Rectal smooth muscle tissue (tissue), 1 donor: Measurements from ENCODE around the gene FILIP1.
"Not testable (repeated sequence)": the region's sequence is repeated elsewhere in the genome, so short reads cannot be mapped to it uniquely, and the experiment has no call there.

Experiments used
- H3K27ac ChIP-seq: one replicate; pipeline ENCODE4 v1.7.0; 2013; ENCODE audit warnings: low read depth, low read length, inconsistent platforms
- H3K27me3 ChIP-seq: one replicate; pipeline ENCODE4 v1.7.0; 2013; ENCODE audit warnings: low read length; ENCODE audit not compliant: control insufficient read depth, insufficient read depth
- H3K36me3 ChIP-seq: one replicate; pipeline ENCODE4 v1.7.0; 2013; ENCODE audit warnings: low read length; ENCODE audit not compliant: control insufficient read depth, insufficient read depth
- H3K4me1 ChIP-seq: one replicate; pipeline ENCODE4 v1.7.0; 2013; ENCODE audit warnings: low read length; ENCODE audit not compliant: control insufficient read depth, insufficient read depth
- H3K4me3 ChIP-seq: one replicate; pipeline ENCODE4 v1.7.0; 2013; ENCODE audit warnings: low read length
- H3K9ac ChIP-seq: one replicate; pipeline ENCODE4 v1.7.0; 2013; ENCODE audit warnings: low read length

Gene FILIP1

GRCh38 chr6:75466636-75467035 is 27.0 kb downstream of the FILIP1 start:
- Histone ChIP-seq H3K36me3 (no peaks in the 10 kb centered on the region), H3K4me3 (no peak overlapping the region), H3K27me3 (no peaks in the 10 kb centered on the region), H3K9ac (no peak overlapping the region), H3K4me1 (peaks cover 24% of the 10 kb centered on the region), H3K27ac (peak overlapping the region; percentile 99)

GRCh38 chr6:75463908-75464307 is 29.7 kb downstream of the FILIP1 start:
- H3K27me3 ChIP-seq, result no peaks in the 10 kb centered on the region
- peak overlapping the region; percentile 58 for H3K27ac ChIP-seq
- H3K4me1 ChIP-seq, result peaks cover 38% of the 10 kb centered on the region
- H3K36me3 ChIP-seq, result no peaks in the 10 kb centered on the region
- H3K4me3 ChIP-seq, result no peak overlapping the region
- H3K9ac ChIP-seq, result no peak overlapping the region

- Histone ChIP-seq H3K27me3 (no peaks in the 10 kb centered on the region), H3K9ac (no peak overlapping the region), H3K4me1 (peaks cover 40% of the 10 kb centered on the region), H3K36me3 (no peaks in the 10 kb centered on the region), H3K4me3 (no peak overlapping the region), H3K27ac (peak overlapping the region; percentile 24)
Observed at GRCh38 chr6:75463061-75463460, 30.5 kb downstream of the FILIP1 start.

GRCh38 chr6:75460681-75461080 is 32.9 kb downstream of the FILIP1 start:
- H3K36me3 ChIP-seq, result no peaks in the 10 kb centered on the region
- no peaks in the 10 kb centered on the region for H3K27me3 ChIP-seq
- peak overlapping the region; percentile 50 for H3K27ac ChIP-seq
- no peak overlapping the region for H3K4me3 ChIP-seq
- no peak overlapping the region for H3K9ac ChIP-seq
- H3K4me1 ChIP-seq, result peaks cover 23% of the 10 kb centered on the region

- H3K4me3 ChIP-seq, result no peak overlapping the region
- H3K36me3 ChIP-seq, result no peaks in the 10 kb centered on the region
- H3K27ac ChIP-seq, result peak overlapping the region; percentile 75
- H3K9ac ChIP-seq, result no peak overlapping the region
- peaks cover 17% of the 10 kb centered on the region for H3K4me1 ChIP-seq
- H3K27me3 ChIP-seq, result no peaks in the 10 kb centered on the region
Observed at GRCh38 chr6:75458895-75459294, 34.7 kb downstream of the FILIP1 start.

- Histone ChIP-seq H3K27me3 (no peaks in the 10 kb centered on the region), H3K4me1 (peaks cover 6% of the 10 kb centered on the region), H3K36me3 (no peaks in the 10 kb centered on the region), H3K9ac (no peak overlapping the region), H3K27ac (no peak overlapping the region), H3K4me3 (no peak overlapping the region)
Observed at GRCh38 chr6:75450903-75451302, 42.7 kb downstream of the FILIP1 start.

GRCh38 chr6:75449630-75450206 is 43.9 kb downstream of the FILIP1 start:
- peaks cover 6% of the 10 kb centered on the region for H3K4me1 ChIP-seq
- no peak overlapping the region for H3K9ac ChIP-seq
- H3K27me3 ChIP-seq, result no peaks in the 10 kb centered on the region
- H3K4me3 ChIP-seq, result no peak overlapping the region
- no peaks in the 10 kb centered on the region for H3K36me3 ChIP-seq
- no peak overlapping the region for H3K27ac ChIP-seq

DNA sequence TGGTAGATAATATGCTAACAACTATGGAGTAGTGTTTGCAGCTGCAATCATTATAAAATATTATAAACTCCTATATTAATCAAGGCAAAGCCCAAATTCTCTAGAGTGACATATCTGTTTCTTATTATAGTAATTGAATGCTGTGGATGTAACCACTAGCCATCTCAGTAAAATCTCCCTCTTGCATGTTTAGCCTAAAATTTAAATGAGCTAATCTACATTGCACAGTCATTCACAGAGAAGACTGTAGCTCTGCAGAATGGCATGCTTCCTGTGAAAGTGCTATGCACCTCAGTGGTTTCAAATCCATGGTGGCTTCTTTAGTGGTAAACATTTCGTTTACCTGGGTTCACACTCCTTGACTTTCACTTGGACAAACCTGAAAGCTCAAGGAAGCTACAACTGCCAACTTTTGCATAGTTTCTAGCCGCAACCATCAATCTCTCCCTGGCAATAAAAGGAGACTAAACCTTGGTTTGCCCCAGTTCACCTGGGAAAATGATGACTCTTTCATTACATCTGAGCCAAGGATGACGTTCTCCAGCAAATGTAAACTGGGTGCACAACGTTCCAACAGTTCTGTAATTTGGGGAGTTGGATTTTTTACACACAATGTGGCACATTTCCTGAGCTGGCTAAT is 47.2 kb downstream of the FILIP1 start:
- Histone ChIP-seq H3K27ac (no peak overlapping the region), H3K36me3 (no peaks in the 10 kb centered on the region), H3K4me3 (no peak overlapping the region), H3K27me3 (no peaks in the 10 kb centered on the region), H3K9ac (no peak overlapping the region), H3K4me1 (peaks cover 6% of the 10 kb centered on the region)

GRCh38 chr6:75445738-75446137 is 47.9 kb downstream of the FILIP1 start:
- no peak overlapping the region for H3K27ac ChIP-seq
- H3K4me3 ChIP-seq, result no peak overlapping the region
- H3K4me1 ChIP-seq, result peaks cover 6% of the 10 kb centered on the region

GRCh38 chr6:75444899-75445298 is 48.7 kb downstream of the FILIP1 start:
- no peak overlapping the region for H3K4me3 ChIP-seq
- H3K9ac ChIP-seq, result no peak overlapping the region
- no peaks in the 10 kb centered on the region for H3K36me3 ChIP-seq
- no peaks in the 10 kb centered on the region for H3K27me3 ChIP-seq
- H3K27ac ChIP-seq, result no peak overlapping the region
- peaks cover 6% of the 10 kb centered on the region for H3K4me1 ChIP-seq

More at GRCh38 chr6:75445738-75446137, 47.9 kb downstream of the FILIP1 start:
- no peaks in the 10 kb centered on the region for H3K36me3 ChIP-seq
- no peaks in the 10 kb centered on the region for H3K27me3 ChIP-seq
- no peak overlapping the region for H3K9ac ChIP-seq

DNA sequence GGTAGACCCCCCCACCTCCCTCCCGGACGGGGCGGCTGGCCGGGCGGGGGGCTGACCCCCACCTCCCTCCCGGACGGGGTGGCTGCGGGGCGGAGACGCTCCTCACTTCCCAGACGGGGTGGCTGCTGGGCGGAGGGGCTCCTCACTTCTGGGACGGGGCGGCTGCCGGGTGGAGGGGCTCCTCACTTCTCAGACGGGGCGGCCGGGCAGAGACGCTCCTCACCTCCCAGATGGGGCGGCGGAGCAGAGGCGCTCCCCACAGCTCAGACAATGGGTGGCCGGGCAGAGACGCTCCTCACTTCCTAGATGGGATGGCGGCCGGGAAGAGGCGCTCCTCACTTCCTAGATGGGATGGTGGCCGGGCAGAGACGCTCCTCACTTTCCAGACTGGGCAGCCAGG is 51.7 kb downstream of the FILIP1 start:
- H3K4me3 ChIP-seq, H3K27ac ChIP-seq, H3K36me3 ChIP-seq, H3K27me3 ChIP-seq, H3K9ac ChIP-seq: not testable (repeated sequence)
- H3K4me1 ChIP-seq, result peaks cover 14% of the 10 kb centered on the region

GRCh38 chr6:75441479-75441878 is 52.1 kb downstream of the FILIP1 start:
- not testable (repeated sequence) for H3K36me3 ChIP-seq, H3K27ac ChIP-seq, H3K27me3 ChIP-seq, H3K4me3 ChIP-seq, H3K9ac ChIP-seq
- H3K4me1 ChIP-seq, result peaks cover 15% of the 10 kb centered on the region

- Histone ChIP-seq H3K4me1 (peaks cover 20% of the 10 kb centered on the region), H3K27ac (peak overlapping the region; percentile 89)
Observed at GRCh38 chr6:75438442-75439116, 55.0 kb downstream of the FILIP1 start.

More at GRCh38 chr6:75438442-75439116, 55.0 kb downstream of the FILIP1 start:
- no peaks in the 10 kb centered on the region for H3K36me3 ChIP-seq
- no peak overlapping the region for H3K4me3 ChIP-seq
- no peak overlapping the region for H3K9ac ChIP-seq
- no peaks in the 10 kb centered on the region for H3K27me3 ChIP-seq
